Right lobe of liver (tissue), 6 donors: ENCODE measurements around the gene THADA. TPM values are rescaled to one million over a fixed set of nuclear protein-coding genes. Genes with fewer than 3 reads are reported as not detected.

Source experiments
- ATAC-seq, 4 donors: fragments of 200-7000 bp; cut with Tn5 transposase; one replicate each; pipeline ENCODE4 v1.9.1; 2020; ENCODE audit warnings: mild to moderate bottlenecking in 4 of 4, moderate library complexity in 4 of 4
- DNase-seq, 3 donors: peaks; one replicate each; pipeline ENCODE4 v3.0.0-alpha.2; 2020
- H3K27ac ChIP-seq, 3 donors: fragments of 200-600 bp; one replicate each; pipeline ENCODE4 v1.8.0; 2022
- H3K27me3 ChIP-seq, 2 donors: fragments of 200-600 bp; one replicate each; pipeline ENCODE4 v1.8.0; 2022
- H3K36me3 ChIP-seq, 4 donors: fragments of 200-600 bp; sonication (generic) in 1 of 4; one replicate each; pipeline versions ENCODE4 v1.5.1 to v1.8.0; 2017 to 2022; ENCODE audit warnings: control low read depth in 1 of 4
- H3K4me1 ChIP-seq, 4 donors: fragments of 200-600 bp; sonication (generic) in 1 of 4; one replicate each; pipeline versions ENCODE4 v1.5.1 to v1.8.0; 2017 to 2022; ENCODE audit warnings: control low read depth in 1 of 4
- H3K4me3 ChIP-seq, 3 donors: fragments of 200-600 bp; one replicate each; pipeline ENCODE4 v1.8.0; 2022
- H3K9me3 ChIP-seq, 4 donors: fragments of 200-600 bp; sonication (generic) in 1 of 4; one replicate each; pipeline versions ENCODE4 v1.5.1 to v1.8.0; 2017 to 2022; ENCODE audit warnings: control low read depth in 1 of 4
- POLR2A ChIP-seq: fragments of 450-650 bp; IDR thresholded peaks from one replicate; pipeline ENCODE4 v1.6.1; 2017; ENCODE audit warnings: antibody characterized with exemption, mild to moderate bottlenecking
- WGBS: methylation state at CpG from one replicate; pipeline ENCODE4 v1.1.6; 2018; ENCODE audit warnings: low coverage, low lambda C conversion rate; ENCODE audit not compliant: insufficient coverage; ENCODE audit errors: missing lambda C conversion rate; 5-methylcytosine and 5-hydroxymethylcytosine counted together
- intact Hi-C, 2 donors: fragments of 100-400 bp; cut with DNase I; formaldehyde crosslinking; loops; one replicate each; pipeline versions ENCODE4 v1.11.2 to v1.14.1; 2022
- total RNA-seq, 6 experiments: library from RNA; depleted of rRNA in 2 of 6; stranded (reverse); fragments of >200 nt in 2 of 6; fragmentation: NEBNext Ultra II Directional in 3 of 6; extraction: Animal tissue kit (Norgen Biotek cat#: 25700) in 3 of 6; gene quantifications; one replicate each; pipeline versions ENCODE4 v1.1.0 to v1.2.4, GENCODE V29; 2016 to 2023
- TF ChIP-seq, protein P1 (sequence below), 4 donors: fragments of 200-600 bp in 3 of 4; fragments of 450-650 bp in 1 of 4; IDR thresholded peaks; one replicate each; pipeline versions ENCODE4 v1.5.1 to v1.8.0; 2016 to 2022; ENCODE audit warnings: antibody characterized with exemption in 4 of 4, mild to moderate bottlenecking in 2 of 4
- donor health status: DM: no; HTN: yes; CAD: no.
- donor health status: DM: no; HTN: no; CAD: no.
- donor health status: DM: no; HTN: no; CAD: no.
- donor health status: DM: no; HTN: yes; CAD: no.
- donor health status: DM: no; HTN: yes; CAD: no.

THADA gene
- total RNA-seq, 6 experiments from 2014 or later, result 12.2 to 21.6 (median 14.0) TPM

GRCh38 chr2:43194121-43194869, 401.5 kb downstream of the THADA start:
- ATAC-seq, result peak; percentile 82 to 93 (median 86)
- no peaks in the 10 kb centered on the region for H3K36me3 ChIP-seq
- peak overlapping the region; percentile 56 to 87 (median 78) for H3K27ac ChIP-seq
- WGBS, result 31% methylated on average over 10 of the region's 13 CpGs
- no peak for TF ChIP-seq POLR2A
- TF ChIP-seq, protein P1, sequence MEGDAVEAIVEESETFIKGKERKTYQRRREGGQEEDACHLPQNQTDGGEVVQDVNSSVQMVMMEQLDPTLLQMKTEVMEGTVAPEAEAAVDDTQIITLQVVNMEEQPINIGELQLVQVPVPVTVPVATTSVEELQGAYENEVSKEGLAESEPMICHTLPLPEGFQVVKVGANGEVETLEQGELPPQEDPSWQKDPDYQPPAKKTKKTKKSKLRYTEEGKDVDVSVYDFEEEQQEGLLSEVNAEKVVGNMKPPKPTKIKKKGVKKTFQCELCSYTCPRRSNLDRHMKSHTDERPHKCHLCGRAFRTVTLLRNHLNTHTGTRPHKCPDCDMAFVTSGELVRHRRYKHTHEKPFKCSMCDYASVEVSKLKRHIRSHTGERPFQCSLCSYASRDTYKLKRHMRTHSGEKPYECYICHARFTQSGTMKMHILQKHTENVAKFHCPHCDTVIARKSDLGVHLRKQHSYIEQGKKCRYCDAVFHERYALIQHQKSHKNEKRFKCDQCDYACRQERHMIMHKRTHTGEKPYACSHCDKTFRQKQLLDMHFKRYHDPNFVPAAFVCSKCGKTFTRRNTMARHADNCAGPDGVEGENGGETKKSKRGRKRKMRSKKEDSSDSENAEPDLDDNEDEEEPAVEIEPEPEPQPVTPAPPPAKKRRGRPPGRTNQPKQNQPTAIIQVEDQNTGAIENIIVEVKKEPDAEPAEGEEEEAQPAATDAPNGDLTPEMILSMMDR (IDR thresholded peaks at IDR 0.05), result no peak
- peak overlapping the region in 2 of 3 donors; percentile 10 to 37 for H3K4me3 ChIP-seq
- H3K9me3 ChIP-seq, result no peaks in the 10 kb centered on the region
- peak; percentile 74 to 94 (median 90) for DNase-seq
- intact Hi-C loops, result no loop called here
- no peaks in the 10 kb centered on the region for H3K27me3 ChIP-seq
- H3K4me1 ChIP-seq, result peaks cover 0 to 42% (median 12%) of the 10 kb centered on the region in 4 donors

DNA sequence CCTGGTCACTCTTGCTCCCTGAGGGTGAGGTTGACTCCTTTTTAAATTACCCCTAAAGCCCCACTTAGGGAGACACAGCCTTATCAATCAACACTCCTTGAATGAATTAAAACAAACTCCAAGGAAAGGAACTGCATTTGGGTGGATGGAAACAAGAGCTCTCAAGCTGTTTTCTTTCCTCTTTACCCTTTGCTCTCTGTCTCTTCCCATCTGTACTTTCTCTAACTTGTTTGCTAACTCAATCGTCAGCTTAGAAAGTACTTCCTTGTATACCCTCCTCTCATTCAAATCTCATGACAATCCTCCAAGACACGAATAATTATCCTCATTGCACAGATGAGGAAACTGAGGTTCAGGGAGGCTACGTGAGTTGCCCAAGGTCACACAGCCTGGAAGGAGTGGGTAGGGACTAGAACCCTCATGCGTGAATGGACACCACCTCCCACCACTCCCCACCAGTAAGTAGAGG, 402.2 kb downstream of the THADA start:
- no peak for DNase-seq
- Histone ChIP-seq H3K9me3 (no peaks in the 10 kb centered on the region), H3K4me1 (peaks cover 0 to 42% (median 12%) of the 10 kb centered on the region in 4 donors), H3K27ac (peak overlapping the region; percentile 56 to 87 (median 78)), H3K4me3 (no peak overlapping the region), H3K36me3 (no peaks in the 10 kb centered on the region), H3K27me3 (no peaks in the 10 kb centered on the region)
- ATAC-seq, result peak in 3 of 4 donors; percentile 0 to 25 (median 2)
- intact Hi-C loops, result no loop called here
- no peak for TF ChIP-seq POLR2A
- TF ChIP-seq, protein P1 (IDR thresholded peaks at IDR 0.05), result no peak
- WGBS, result 19% methylated on average over 4 of the region's 4 CpGs

DNA sequence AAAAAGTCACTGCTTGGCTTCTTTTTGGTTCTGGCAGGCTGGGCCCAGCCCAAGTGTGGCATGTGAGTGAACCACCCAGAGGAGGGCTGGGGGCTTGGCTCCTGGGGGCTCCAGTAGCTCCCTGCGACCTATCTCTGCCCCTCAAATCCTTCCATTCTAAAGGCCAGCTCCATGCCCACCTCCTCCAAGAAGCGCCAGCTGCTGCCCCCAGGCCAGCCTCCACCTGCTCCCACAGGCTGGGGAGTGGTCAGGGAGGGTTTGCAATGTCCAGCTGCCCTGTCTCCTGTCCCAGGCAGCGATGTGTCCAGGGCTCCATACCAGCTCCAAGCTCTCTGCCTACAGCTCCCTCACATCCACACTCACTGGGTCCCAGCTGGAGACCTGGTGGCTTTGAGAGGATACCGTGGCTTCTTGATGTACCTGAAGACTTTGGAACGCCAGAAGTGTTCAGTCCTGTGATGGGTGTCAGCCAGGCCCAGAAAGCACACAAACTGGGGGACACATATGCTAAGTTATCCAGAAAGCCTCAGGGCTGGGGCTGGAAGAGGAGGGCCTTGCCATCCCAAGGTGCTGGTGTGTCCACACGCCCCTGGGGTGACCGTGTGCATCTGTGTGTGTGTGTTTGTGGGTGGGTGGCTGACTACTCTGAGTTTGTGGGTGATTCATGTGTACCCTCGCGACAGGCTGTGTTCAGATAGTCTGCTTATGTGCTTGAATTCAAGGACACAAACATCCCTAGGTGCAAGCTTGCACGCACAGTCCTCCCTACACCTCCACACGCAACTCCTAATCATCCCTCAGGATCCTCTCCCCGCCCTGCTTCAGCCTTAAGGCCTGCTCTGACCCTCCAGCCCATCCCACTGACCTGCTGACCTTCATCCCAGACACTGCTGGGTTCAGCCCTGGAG, 402.8 kb downstream of the THADA start:
- H3K36me3 ChIP-seq, result no peaks in the 10 kb centered on the region
- H3K9me3 ChIP-seq, result no peaks in the 10 kb centered on the region
- H3K27me3 ChIP-seq, result no peaks in the 10 kb centered on the region
- intact Hi-C loops, result no loop called here
- peaks cover 0 to 42% (median 12%) of the 10 kb centered on the region in 4 donors for H3K4me1 ChIP-seq
- DNase-seq (no peak), ATAC-seq (peak in 2 of 4 donors; percentile 1 to 2)
- WGBS, result 100% methylated on average over 2 of the region's 12 CpGs
- H3K4me3 ChIP-seq, result no peak overlapping the region
- no peak for TF ChIP-seq POLR2A
- TF ChIP-seq, protein P1 (IDR thresholded peaks at IDR 0.05), result no peak
- H3K27ac ChIP-seq, result peak overlapping the region; percentile 56 to 87 (median 78)

DNA sequence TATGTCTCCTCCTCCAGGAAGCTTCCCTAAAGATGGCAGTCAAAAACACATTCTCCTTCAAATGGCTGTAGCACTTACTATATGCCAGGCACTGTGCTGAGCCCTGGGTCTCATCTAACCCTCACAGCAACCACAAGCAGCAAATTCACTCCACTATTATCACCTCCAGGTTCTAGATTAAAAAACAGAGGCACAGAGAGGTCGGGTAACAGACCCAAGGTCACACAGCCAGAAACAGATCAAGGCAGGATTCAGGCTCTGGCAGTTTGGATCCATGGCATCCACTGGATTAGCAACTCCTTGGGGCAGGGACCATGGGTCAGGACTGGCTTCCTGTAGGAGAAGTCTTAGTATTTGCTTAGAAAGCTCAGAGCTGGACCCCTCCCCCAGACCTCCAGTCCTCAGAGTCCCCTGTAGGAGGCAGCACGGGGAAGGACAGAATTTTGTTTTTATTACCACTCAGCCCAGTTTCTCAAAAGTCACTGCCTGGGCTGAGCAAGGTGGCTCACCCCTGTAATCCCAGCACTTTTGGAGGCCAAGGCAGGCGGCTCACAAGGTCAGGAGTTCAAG, 403.8 kb downstream of the THADA start:
- intact Hi-C loops, result no loop called here

More for the DNA sequence above, 403.8 kb downstream of the THADA start:
- no peaks in the 10 kb centered on the region for H3K36me3 ChIP-seq
- ATAC-seq (no peak), DNase-seq (no peak)
- H3K4me1 ChIP-seq, result peaks cover 0 to 42% (median 12%) of the 10 kb centered on the region in 4 donors
- H3K4me3 ChIP-seq, result no peak overlapping the region
- no peaks in the 10 kb centered on the region for H3K9me3 ChIP-seq
- no peaks in the 10 kb centered on the region for H3K27me3 ChIP-seq
- peak overlapping the region in 1 of 3 donors; percentile 87 for H3K27ac ChIP-seq
- WGBS, result 60% methylated on average over 2 of the region's 3 CpGs
- no peak for TF ChIP-seq POLR2A
- TF ChIP-seq, protein P1 (IDR thresholded peaks at IDR 0.05), result peak in 1 of 4 donors; percentile 9
